Fibroblast of skin of right biceps (primary cell): ENCODE results near the gene AGBL1.
A peak's percentile ranks its signal among the peaks of the same experiment; 100 is the strongest.

Source experiments
- DNase-seq: peaks from one replicate; pipeline ENCODE4 v3.0.0-alpha.2; 2013

AGBL1 gene

GRCh38 chr15:86659724-86660411, 580.2 kb downstream of the AGBL1 start:
- no peak for DNase-seq

- no peak for DNase-seq
These were observed 581.9 kb downstream of the AGBL1 start for GRCh38 chr15:86661580-86661979.

- no peak for DNase-seq
These were observed 583.6 kb downstream of the AGBL1 start for GRCh38 chr15:86663304-86663703.

GRCh38 chr15:86663979-86664378, 584.3 kb downstream of the AGBL1 start:
- DNase-seq: no peak

- no peak for DNase-seq
These were observed 584.9 kb downstream of the AGBL1 start for GRCh38 chr15:86664581-86664980.

GRCh38 chr15:86676002-86676401, 596.3 kb downstream of the AGBL1 start:
- DNase-seq: no peak

- no peak for DNase-seq
These were observed 597.6 kb downstream of the AGBL1 start for GRCh38 chr15:86677278-86677677.

- no peak for DNase-seq
These were observed 605.6 kb downstream of the AGBL1 start for GRCh38 chr15:86685263-86685662.

GRCh38 chr15:86689006-86689405, 609.3 kb downstream of the AGBL1 start:
- no peak for DNase-seq

GRCh38 chr15:86690566-86690965, 610.9 kb downstream of the AGBL1 start:
- no peak for DNase-seq

GRCh38 chr15:86691091-86691663, 611.5 kb downstream of the AGBL1 start:
- no peak for DNase-seq

- DNase-seq: no peak
These were observed 621.4 kb downstream of the AGBL1 start for GRCh38 chr15:86700864-86701610.

- no peak for DNase-seq
These were observed 621.9 kb downstream of the AGBL1 start for GRCh38 chr15:86701611-86701963.

GRCh38 chr15:86706813-86707212, 627.1 kb downstream of the AGBL1 start:
- DNase-seq: no peak

- no peak for DNase-seq
These were observed 631.8 kb downstream of the AGBL1 start for GRCh38 chr15:86711476-86711875.

GRCh38 chr15:86714241-86714640, 634.6 kb downstream of the AGBL1 start:
- no peak for DNase-seq

GRCh38 chr15:86725628-86726027, 646.0 kb downstream of the AGBL1 start:
- no peak for DNase-seq

- DNase-seq: no peak
These were observed 655.8 kb downstream of the AGBL1 start for GRCh38 chr15:86735247-86736040.

- no peak for DNase-seq
These were observed 662.2 kb downstream of the AGBL1 start for GRCh38 chr15:86741917-86742316.

- DNase-seq: peak; percentile 2
These were observed 663.7 kb downstream of the AGBL1 start for GRCh38 chr15:86743283-86743903.

GRCh38 chr15:86744198-86744780, 664.6 kb downstream of the AGBL1 start:
- no peak for DNase-seq

- no peak for DNase-seq
These were observed 671.4 kb downstream of the AGBL1 start for GRCh38 chr15:86751116-86751515.

- DNase-seq: no peak
These were observed 675.2 kb downstream of the AGBL1 start for GRCh38 chr15:86754846-86755245.
